NCI-H2107 treated with DMSO at 0.1 percent for 48 hours (cell line): ENCODE data around the gene CACNA1C.

ENCODE experiments used
- DNase-seq: peaks from one replicate; lab custom pipeline; 2025; ENCODE audit not compliant: unreplicated experiment; lab: John Stamatoyannopoulos, UW

CACNA1C gene

DNA sequence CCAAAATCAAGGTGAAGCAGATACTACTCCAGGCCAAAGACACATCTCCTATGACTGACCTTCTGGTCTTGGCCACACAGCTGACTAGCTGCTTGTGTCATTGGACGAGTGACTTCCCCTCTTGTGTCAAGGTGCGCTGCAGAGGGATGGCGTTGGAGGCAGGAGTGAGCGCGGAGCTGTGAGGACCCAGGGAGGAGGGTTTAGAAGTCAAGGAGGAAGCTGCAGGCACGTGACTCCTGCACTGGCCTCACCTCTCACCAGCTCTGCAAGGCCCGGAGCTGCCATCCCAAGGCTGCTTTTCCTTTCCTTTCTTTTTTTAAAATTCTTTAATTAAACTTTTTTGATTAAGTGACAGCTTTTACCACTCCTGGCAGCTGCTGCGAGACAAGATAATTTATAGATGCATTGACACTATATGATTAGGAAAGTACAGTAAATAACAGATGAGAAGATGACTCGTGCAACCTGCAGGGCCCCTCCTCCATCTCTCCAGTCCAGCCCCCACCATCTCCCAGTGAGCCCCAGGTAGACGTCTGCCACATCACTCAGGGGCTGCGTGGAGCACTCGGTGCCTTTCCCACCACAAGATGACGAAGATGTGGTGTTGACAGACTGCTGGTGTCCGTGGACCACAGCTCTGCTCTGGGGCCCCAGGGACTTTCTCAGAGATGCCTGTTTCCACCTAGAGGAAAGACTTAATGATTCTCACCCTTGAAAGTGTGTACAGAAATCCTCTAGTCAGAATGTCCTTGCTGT lies 350.6 kb downstream of the CACNA1C start:
- DNase-seq, result no peak

DNA sequence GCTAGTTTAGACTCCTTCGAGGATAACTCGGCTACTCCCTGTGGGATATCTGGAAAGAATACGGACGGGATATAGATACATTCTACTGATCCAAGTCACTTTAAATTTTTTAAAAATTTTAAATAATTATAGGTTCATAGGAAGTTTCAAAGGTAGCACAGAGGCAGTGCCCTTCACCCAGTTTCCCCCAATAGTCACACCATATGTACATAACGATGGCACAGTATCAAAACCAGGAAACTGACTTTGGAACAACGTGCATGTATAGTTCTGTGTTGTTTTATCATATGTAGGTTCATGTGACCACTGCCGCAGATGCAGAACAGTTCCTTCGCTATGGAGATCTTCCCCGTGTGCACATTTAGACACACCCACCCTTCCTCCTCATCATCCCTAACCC lies 352.3 kb downstream of the CACNA1C start:
- no peak for DNase-seq

DNA sequence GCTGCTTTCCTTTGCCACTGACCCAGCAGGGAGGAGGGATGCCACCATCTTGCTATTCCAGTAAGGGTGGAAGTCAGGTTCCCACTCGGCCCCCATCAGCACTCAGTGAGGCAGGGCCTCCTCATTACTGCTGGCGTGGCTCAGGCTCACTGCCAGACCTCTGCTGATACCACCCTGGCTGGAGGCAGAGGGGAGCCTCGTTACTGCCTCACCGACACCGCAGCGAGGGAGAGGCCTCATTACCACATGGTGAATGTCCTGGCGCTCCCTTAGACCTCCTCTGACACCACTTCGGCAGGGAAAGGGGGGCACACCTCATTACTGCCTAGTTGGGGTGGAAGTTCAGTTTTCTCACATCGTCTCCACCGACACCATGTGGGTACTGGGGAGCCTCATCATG lies 354.1 kb downstream of the CACNA1C start:
- no peak for DNase-seq

DNA sequence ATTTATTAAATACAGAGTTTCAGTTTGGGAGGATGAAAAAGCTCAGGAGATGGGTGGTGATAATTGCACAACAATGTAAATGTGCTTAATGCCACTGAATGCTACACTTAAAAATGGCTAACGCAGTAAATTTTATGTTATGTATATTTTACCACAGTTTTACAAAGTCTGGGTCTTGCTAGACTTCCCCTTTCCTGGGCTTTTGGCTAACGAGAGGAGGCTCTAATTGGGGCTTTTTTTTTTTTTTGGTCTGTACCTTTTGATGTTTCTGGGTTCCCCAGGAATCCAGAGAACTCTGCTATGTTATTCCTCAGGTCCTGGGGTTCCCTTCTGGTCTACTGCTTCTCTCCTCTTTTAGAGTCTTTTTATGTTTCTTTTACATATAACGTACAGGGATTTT lies 355.5 kb downstream of the CACNA1C start:
- DNase-seq, result no peak

DNA sequence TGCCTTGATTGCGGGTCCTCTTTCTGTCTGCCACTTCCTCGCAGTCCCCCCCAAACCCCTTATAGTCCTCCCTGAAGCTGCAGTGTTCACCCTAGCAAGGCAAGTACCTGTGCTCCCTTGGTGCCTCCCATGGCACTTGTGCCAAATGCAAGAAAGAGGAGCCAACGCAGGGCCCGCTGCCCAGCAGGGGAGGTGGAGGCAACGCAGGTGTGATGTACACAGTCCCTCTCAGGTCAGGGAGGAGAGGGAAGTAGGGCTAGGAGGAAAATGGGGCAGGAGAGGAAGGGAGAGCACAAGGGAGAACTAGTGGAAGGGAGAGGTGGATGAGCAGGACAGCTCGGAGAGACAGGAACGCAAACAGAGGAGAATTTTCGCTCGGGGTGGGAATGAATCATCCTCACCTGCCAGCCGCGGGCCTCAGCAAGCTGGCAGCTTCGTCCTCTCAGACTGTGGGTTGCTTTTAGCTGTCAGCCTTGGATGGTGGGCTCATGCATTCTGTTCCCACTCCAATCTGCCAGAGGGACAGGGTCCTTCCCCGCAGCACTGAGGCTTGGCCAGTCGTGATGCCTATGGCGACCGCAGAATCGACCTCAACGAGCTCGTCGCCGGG lies 357.0 kb downstream of the CACNA1C start:
- DNase-seq, result no peak

DNA sequence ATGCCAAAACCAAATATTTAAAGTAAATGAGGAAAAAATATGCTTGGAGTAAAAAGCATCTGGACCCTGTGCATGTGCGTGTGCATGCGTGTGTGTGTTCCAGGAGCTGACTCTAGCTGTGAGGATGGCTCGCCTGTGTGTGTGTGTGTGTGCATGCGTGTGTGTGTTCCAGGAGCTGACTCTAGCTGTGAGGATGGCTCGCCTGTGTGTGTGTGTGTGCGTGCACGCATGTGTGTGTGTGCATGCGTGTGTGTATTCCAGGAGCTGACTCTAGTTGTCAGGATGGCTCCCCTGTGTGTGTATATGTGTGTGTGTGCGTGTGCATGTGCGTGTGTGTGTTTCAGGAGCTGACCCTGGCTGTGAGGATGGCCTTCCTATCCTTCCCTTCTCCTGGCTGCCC lies 357.7 kb downstream of the CACNA1C start:
- DNase-seq, result no peak

DNA sequence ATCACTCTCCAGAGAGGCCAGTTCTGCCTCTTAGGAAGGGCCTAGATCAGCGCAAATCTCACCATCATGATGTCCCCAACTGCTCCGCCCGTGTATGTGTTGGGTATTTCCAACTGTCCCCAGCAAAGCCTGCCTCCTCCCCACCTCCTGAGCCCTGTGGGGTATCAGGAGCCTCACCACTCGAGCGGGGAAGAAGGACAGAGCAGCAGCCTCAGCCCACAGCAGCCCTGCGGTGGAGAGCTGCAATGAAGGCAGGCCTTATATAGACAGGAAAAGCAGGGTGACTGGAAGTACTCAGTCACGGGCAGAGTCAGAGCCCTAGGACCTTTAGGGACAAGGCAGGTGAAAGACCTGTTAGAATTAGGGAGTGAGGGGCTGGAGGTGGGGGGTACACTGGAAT lies 358.2 kb downstream of the CACNA1C start:
- no peak for DNase-seq

DNA sequence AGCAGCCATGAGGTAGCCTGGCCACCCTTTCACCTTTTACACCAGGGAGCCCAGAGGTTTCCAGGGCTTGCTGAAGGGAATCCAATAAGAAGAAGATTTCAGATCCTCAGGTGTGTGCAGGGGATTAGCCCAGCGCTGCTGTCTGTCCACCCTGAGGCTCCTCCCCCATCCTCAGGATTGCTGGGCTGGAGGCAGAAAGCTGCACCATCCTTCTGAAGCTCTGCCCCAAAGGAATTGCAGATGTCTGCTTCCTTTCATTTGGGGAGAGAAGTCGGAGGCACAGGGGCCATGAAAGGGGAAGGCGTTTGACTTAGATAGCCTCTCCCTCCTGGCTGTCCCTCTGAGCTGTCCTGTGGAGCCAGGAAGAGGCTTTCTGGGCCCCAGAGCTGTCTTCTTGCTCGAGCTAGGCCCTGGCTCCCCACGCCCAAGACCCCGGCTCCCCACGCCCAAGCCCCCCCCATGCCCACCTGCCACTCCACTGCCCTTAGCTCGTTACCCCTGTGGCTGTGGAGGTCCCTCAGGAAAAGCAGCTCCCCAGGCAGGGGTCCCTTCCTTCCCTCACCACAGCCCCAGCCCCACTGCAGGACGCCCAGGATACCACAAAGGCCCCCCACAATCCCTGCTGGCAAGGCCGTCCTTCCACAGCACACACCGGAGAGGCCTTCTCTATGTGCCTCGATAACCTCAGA lies 359.0 kb downstream of the CACNA1C start:
- DNase-seq, result no peak

DNA sequence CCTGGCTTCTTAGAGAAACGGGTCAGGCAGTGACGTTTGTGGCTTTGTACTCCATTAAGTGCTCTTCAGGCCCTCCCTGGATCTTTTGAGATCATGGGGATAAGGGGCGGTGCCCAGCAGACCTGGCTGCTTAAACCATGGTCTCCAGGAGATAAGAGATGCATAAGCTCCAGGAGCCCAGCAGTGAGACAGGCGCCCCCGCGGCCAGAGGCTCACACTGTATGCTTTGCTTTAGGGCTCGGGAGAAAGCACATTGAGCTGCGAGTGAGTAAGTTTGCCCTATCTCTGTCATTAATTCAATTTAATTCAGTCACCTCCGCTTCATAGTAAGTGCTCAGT lies 359.5 kb downstream of the CACNA1C start:
- no peak for DNase-seq

DNA sequence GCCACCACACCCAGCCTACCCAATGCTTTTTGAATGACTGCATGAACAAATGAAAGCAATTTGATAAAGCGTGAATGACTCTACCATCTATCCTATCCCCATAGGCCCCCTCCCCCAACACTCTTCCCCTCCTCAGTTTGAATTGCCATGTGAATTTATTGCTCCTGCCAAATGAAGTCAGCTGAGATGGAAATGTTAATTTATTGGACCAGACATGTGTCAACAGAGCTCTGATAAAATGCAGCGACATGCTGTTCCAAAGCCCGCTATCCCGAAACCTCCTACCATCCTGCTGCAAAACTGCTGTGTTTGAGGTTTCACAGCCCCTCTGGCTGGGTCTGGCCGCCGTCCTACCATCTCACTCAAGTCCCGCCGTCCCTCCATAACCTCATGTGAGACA lies 360.5 kb downstream of the CACNA1C start:
- DNase-seq, result no peak

DNA sequence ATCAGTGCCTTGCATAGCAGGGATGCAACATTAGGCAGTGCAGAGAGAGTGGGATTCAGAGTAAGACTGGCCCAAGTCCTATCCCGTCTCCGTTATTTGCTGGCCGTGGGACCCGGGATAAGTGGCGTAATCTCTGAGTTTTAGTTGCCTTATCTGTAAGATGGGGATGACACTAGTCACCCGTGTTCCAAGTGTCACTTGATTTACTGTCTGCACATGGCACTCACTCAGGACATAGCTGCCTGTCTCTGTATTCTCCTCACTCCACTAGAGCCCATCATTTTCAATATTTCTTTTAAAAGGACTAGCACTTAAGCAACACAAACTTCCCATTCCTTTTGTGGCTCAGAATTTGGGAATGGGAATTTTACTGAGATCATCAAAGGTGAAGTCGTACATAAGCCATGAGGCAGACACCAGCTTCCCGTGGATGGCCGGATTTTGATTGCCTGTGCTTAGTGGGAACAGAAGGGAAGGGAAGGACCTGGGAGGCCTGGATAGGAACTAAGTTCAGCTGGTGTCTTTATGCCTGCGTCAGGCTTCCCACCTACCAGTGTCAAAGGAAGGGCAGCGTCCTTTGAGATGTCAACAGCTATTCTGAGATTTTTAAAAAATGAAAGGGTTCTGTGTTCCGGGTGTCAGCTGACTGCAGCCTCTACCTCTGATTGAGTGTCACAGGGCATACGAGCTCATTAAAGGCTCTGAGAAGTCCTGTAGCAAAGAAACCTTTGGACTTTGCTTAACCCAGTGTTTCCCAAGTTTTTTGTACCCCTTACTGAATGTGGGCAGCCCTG lies 361.4 kb downstream of the CACNA1C start:
- DNase-seq, result no peak

DNA sequence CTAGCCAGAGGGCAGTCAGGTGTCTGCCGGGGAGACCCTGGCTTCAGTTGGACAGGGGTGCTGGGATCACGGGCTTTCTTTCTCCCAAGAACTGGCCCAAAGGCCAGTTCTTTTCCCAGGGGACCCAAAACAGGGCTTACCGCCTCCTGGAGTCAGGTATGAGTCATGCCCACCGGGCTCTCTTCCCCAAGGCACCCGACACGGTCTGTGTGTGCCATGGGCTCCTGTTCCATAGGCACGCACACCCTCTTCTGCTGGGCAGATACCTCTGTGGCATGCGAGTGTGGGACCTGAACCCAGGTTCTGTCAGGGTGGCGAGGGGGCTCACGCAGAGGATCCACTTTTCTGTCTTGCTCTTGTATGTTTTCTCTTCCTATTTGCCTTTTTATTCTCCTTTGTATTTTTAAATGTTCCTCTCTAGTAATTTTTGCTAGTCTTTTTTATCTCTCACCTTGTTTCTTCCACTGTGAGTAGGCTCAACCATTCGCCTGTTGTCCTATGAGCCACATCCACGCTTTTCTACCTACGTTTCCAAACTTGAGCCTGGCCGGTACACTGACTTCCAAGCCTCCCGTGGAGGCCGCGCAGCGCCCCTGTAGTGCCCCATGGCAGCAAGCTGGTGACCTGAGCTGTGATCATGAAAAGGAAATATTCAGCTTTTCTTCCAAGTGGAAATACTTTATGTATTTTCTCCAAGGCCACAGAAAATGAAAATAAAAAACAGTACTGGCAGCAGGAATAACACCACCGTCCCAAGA lies 362.2 kb downstream of the CACNA1C start:
- DNase-seq, result no peak

DNA sequence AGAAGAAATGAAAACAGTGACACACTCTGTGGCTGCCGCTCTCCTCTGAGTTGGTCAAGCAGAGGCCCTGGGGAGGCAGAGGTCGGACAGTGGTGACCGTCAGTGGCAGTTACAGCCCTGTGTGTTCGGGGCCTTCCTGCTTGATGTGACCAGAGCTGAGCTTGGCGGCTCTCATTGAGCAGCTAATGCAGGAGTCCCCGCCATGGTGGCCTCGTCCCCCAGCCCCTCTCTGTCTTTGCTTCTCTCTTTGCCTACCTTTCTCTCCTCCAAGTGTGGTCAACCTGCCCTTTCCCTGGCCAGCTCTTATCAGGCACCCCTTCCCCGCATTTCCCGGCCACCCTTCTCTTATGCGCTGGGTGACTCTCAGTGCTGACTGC lies 362.8 kb downstream of the CACNA1C start:
- DNase-seq, result no peak

DNA sequence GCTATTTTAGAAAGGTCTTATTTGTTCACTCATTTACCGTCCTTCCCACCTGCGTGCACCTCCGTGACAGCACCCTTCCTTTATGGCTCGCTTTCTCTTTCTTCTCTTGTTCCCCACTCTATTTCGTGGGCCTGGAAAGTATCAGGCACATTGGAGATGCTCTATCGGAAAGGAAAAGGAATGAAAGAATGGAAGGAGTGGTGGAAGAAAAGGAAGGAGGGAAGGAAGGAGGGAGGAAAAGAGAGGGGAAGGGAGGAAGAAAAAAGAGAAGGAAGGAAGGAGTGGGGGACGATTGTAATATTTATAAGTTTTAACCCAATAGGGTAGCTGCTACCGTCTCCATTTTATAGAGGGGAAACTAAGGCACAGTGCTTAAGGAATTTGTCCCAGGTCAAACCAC lies 363.4 kb downstream of the CACNA1C start:
- DNase-seq, result no peak

DNA sequence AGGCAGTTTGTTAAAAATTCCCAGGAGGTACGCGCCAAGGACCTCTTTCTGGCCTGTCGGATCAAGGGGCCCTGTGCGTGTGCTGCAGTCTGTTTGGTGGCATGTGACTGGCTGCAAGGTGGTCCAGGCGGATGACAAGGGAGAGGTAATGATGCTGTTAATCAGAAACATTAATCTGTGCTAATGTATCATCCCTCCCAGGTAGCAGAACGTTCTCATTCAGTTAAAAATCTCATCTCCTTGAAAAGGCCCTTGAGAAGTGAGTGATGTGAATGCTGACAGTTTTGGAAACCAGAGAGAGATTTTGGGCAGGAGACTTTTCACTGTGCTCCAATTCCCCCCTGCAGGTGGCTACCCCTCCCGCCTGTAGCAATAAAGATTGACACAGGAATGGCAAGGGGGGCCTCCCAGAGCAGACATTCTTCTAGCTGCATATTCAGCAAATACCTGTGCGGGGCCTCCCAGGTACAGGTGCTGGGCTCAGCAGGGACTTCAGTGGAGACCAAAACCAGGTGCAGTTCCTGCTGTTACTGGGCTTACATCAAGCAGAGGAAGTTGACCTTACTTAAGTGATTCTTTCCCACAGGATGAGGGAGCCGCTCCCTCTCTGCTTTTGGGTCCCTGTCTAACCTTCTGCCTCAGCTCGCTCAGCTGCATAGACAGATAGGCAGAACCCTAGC lies 364.8 kb downstream of the CACNA1C start:
- no peak for DNase-seq

DNA sequence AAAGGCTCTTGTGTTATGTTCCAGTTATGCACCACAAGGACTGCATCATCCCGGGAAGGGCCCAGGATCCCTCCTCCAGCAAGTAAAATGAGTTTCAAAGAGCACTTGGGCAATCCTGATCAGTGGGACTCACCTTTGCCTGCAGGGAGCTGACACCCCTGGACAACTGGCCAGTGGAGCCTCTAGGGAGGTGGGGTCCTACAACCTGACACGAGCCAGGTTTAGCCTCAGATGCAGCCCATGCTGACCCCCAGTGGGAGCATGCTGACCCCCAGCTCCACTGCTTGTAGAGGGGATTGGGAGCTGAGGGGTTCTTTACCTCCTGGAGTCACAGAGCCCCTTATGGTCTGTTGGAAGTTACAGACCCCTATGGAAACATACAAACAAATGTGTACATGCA lies 365.8 kb downstream of the CACNA1C start:
- DNase-seq, result no peak

DNA sequence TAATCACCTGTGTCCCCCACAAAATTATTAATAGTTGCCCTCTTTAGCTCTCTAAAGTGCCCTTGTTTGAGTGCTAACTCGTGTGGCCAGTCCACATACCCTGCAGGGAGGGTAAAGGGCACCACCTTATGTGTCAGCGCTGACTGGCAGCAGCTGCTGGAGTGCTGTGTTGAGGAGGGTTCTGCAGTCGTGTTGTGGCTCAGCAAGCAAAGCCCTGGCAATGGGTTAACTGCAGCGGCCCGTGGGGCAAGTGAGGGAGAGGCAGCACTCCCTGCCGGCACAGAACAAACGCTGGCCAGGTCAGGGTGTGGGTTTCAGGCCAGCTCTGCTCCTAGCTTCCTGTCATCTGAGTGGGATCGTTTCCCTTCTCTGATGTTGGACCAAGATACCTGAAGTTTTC lies 369.8 kb downstream of the CACNA1C start:
- no peak for DNase-seq

DNA sequence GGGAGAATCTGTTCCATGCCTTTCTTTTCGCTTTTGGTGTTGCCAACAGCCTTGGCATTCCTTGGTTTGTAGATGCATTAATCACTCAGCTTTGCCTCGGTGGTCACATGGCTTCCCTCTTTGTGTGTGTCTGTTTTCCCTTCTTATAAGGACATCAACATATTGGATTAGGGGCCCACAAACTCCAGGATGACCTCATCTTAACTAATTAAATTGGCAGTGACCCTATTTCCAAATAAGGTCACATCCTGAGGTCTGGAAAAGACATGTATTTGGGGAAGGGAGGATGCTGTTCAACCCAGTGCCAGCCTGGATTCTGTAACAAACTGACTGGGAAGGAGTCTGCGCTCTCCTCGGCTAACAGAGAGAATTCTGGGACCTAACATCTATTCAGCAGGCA lies 376.2 kb downstream of the CACNA1C start:
- DNase-seq, result no peak

DNA sequence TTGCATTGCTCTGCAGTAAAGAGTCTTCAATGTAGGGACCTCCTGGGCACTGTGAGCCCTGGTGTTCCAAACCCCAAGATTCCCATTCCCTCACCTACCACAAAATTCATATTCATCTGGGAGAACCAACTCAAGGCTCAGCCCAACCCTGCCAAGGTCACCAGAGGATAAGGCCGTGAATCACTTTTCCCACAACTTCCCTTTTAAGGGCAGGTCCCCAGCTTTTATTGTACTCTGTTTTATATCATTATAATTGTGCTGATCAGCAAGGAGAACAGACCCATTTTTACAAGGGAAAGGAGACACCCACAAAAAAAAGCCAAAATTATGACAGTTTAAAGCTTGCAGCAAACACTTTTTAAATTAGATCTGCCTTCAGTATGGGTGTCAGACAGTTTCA lies 379.0 kb downstream of the CACNA1C start:
- no peak for DNase-seq

DNA sequence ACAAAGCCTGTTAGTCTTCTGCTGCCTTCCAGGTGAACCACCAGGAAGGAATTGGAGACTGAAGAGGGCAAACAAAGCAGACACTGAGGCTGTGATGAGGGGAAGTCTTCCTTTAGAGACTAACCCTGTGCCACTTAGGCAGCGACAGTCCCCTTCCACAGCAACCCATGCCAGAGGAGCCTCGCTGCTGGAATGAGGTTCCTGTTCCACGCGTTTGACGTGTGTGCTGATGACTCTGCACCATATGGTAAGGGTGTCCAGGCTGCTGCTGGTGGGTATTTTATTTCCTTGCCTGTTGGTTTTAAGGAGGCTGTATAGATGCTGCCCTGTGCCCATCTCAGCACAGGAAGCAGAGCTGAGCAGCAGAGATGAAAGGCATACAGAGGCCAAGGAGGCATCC lies 380.1 kb downstream of the CACNA1C start:
- DNase-seq, result no peak

DNA sequence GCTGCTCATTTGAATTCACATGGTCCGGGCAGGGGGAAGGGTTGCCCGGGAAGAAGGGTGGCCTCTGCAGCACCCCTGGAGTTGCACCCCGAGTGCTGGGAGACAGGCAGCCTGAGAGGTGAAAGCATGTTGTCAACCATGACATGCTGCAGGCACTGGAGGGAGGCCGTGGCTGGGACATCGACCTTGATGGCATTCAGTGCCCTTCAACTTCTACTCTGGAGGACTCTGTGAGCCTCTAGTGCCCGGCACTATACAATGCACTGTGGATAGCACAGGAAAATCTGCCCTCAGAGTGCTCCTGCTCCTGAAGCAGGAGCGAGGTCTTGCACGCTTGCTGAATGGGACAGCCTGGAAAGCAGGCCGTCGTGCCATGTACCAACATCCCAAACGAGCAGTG lies 382.7 kb downstream of the CACNA1C start:
- DNase-seq, result no peak
